ENCODE data around the gene OAT.

OAT gene

GRCh38 chr10:124349996-124350280, 68.8 kb downstream of the OAT start:
- no peak for DNase-seq

DNA sequence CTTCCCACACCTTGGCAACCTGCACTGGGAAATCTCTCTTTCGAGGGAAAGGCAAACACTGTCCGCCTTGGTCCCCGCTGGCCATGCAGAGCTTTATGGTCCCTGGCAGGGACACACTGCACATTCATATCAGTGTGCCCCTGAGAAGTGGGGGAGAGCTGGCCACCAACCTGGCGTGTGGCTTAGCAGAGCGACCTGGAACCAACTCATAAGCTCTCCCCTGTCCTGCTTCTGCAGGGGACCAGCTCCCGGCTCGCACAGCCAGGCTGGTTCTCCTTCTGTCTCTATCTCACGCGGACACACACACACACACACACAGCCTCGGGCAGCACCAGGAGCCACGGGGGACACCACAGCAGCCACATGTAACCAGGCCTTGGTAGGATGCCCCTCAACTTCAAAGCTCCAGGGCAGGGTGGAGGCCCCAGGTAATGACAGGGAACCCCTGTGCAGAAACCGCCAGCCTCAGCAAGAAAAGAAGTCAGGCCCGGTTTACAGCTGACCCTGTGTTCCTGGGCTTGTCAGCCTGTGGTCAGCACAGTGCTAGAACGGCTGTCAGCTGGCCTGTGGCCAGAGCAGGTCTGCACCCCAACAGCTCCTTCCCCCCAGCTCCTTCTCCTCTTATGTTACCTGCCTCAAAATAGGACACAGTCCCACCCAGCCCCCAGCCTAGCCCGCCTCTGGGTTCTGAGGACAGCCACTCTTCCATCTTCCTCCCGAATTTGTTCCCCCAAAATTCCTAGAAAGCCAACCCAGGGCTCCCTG, 69.3 kb downstream of the OAT start:
- no peak for DNase-seq

- DNase-seq: no peak
These were observed 69.9 kb downstream of the OAT start for GRCh38 chr10:124348801-124349200.

GRCh38 chr10:124347956-124348355, 70.8 kb downstream of the OAT start:
- DNase-seq: no peak
